HG03196 (cell line): ENCODE results near the gene TRMT2A.

Source experiments
- ATAC-seq: cut with Tn5 transposase; IDR thresholded peaks from one replicate; pipeline ENCODE4 v1.9.1; 2021; ENCODE audit not compliant: unreplicated experiment

Gene TRMT2A

GRCh38 chr22:20149257-20150250 lies 32.5 kb upstream of the TRMT2A start:
- no peak for ATAC-seq

- no peak for ATAC-seq
Measured at GRCh38 chr22:20148414-20148813, 31.4 kb upstream of the TRMT2A start.

GRCh38 chr22:20147237-20147988 lies 30.4 kb upstream of the TRMT2A start:
- ATAC-seq = no peak

- no peak for ATAC-seq
Measured at GRCh38 chr22:20146777-20147176, 29.8 kb upstream of the TRMT2A start.

GRCh38 chr22:20145832-20146223 lies 28.8 kb upstream of the TRMT2A start:
- ATAC-seq = no peak

- no peak for ATAC-seq
Measured at GRCh38 chr22:20145206-20145831, 28.3 kb upstream of the TRMT2A start.

GRCh38 chr22:20143883-20144665 lies 27.0 kb upstream of the TRMT2A start:
- ATAC-seq = no peak

- no peak for ATAC-seq
Measured at GRCh38 chr22:20142711-20143621, 25.9 kb upstream of the TRMT2A start.

- ATAC-seq = no peak
Measured at GRCh38 chr22:20141186-20142077, 24.4 kb upstream of the TRMT2A start.

GRCh38 chr22:20140521-20140964 lies 23.5 kb upstream of the TRMT2A start:
- ATAC-seq = no peak

GRCh38 chr22:20140107-20140445 lies 23.1 kb upstream of the TRMT2A start:
- ATAC-seq = no peak

GRCh38 chr22:20139391-20140106 lies 22.5 kb upstream of the TRMT2A start:
- no peak for ATAC-seq

- no peak for ATAC-seq
Measured at GRCh38 chr22:20138868-20139267, 21.8 kb upstream of the TRMT2A start.

GRCh38 chr22:20138417-20138738 lies 21.4 kb upstream of the TRMT2A start:
- no peak for ATAC-seq

GRCh38 chr22:20137671-20138416 lies 20.8 kb upstream of the TRMT2A start:
- ATAC-seq = no peak

GRCh38 chr22:20137113-20137512 lies 20.1 kb upstream of the TRMT2A start:
- ATAC-seq = no peak

- no peak for ATAC-seq
Measured at GRCh38 chr22:20136603-20136873, 19.5 kb upstream of the TRMT2A start.
